NB4 (cell line): ENCODE results near the gene ANKIB1.

Experiments
- DNase-seq: peaks from one replicate; pipeline ENCODE4 v3.0.0; 2010; ENCODE audit warnings: low read depth
- H3K4me3 ChIP-seq: one replicate; pipeline ENCODE4 v1.5.1; 2011; ENCODE audit warnings: mild to moderate bottlenecking, low read depth, low read length, moderate library complexity
- CTCF ChIP-seq: IDR thresholded peaks from one replicate; pipeline ENCODE4 v1.5.1; 2012; ENCODE audit warnings: low read depth, low read length
- MAX ChIP-seq: IDR thresholded peaks from 2 replicates; pipeline ENCODE4 v1.6.1; 2011; ENCODE audit warnings: low read depth, low read length
- MYC ChIP-seq: IDR thresholded peaks from 2 replicates; pipeline ENCODE4 v1.6.1; 2011; ENCODE audit warnings: low read depth, low read length
- POLR2A ChIP-seq: IDR thresholded peaks from 2 replicates; pipeline ENCODE4 v1.6.1; 2011; ENCODE audit warnings: mild to moderate bottlenecking; ENCODE audit not compliant: insufficient read length; ENCODE audit errors: extremely low read depth

Gene ANKIB1

GRCh38 chr7:92245487-92246359 lies at the start of gene ANKIB1, which contains the start of gene KRIT1:
TSS of gene ANKIB1 (plus strand) at chr7:92245974. CDS start at chr7:92294979, 49,005 bp downstream.
TSS of gene KRIT1 (minus strand) at chr7:92245914. CDS start at chr7:92242135, 3,779 bp downstream.
- H3K4me3 ChIP-seq, result peak within 1 kb of the TSS; percentile 93
- TF ChIP-seq MAX, result peak; percentile 74
- peak; percentile 78 for TF ChIP-seq POLR2A
- peak; percentile 83 for TF ChIP-seq MYC
- TF ChIP-seq CTCF, result peak; percentile 5
- DNase-seq, result peak; percentile 96

GRCh38 chr7:92200791-92201190 lies 45.0 kb upstream of the ANKIB1 start:
- DNase-seq, result no peak
- no peak overlapping the region for H3K4me3 ChIP-seq
- no peak for TF ChIP-seq POLR2A
- TF ChIP-seq CTCF, result no peak
- no peak for TF ChIP-seq MYC
- TF ChIP-seq MAX, result no peak

GRCh38 chr7:92205987-92206386 lies 39.8 kb upstream of the ANKIB1 start:
- no peak overlapping the region for H3K4me3 ChIP-seq
- TF ChIP-seq MAX, result no peak
- no peak for TF ChIP-seq CTCF
- TF ChIP-seq POLR2A, result no peak
- TF ChIP-seq MYC, result no peak
- DNase-seq, result no peak

- no peak overlapping the region for H3K4me3 ChIP-seq
- TF ChIP-seq MAX (no peak), MYC (no peak), CTCF (no peak), POLR2A (no peak)
- DNase-seq, result no peak
Measured at GRCh38 chr7:92206672-92207071, 39.1 kb upstream of the ANKIB1 start.

GRCh38 chr7:92221766-92222165 lies 24.0 kb upstream of the ANKIB1 start:
- no peak for DNase-seq
- H3K4me3 ChIP-seq, result no peak overlapping the region
- no peak for TF ChIP-seq CTCF
- TF ChIP-seq MYC, result no peak
- TF ChIP-seq MAX, result no peak
- TF ChIP-seq POLR2A, result no peak
